NCI-H2227 (cell line): ENCODE data around the gene BPIFA2.
"Not testable (repeated sequence)": the region's sequence is repeated elsewhere in the genome, so short reads cannot be mapped to it uniquely, and the experiment has no call there.

ENCODE experiments used
- DNase-seq: peaks from one replicate; lab custom pipeline; 2025; ENCODE audit not compliant: unreplicated experiment; lab: John Stamatoyannopoulos, UW

Gene BPIFA2

GRCh38 chr20:33167859-33168258 is at the start of gene BPIFA2:
TSS of gene BPIFA2 (plus strand) at chr20:33168159. CDS start at chr20:33169146, 987 bp downstream.
- DNase-seq, result no peak

GRCh38 chr20:33119725-33120720 is 47.9 kb upstream of the BPIFA2 start:
- no peak for DNase-seq

GRCh38 chr20:33120934-33121333 is 47.0 kb upstream of the BPIFA2 start:
- DNase-seq, result no peak

- not testable (repeated sequence) for DNase-seq
These were observed 45.7 kb upstream of the BPIFA2 start for GRCh38 chr20:33122297-33122696.

- no peak for DNase-seq
These were observed 43.7 kb upstream of the BPIFA2 start for GRCh38 chr20:33124261-33124660.

- no peak for DNase-seq
These were observed 43.0 kb upstream of the BPIFA2 start for GRCh38 chr20:33124994-33125393.

- DNase-seq, result no peak
These were observed 42.0 kb upstream of the BPIFA2 start for GRCh38 chr20:33125983-33126382.

- DNase-seq, result no peak
These were observed 40.4 kb upstream of the BPIFA2 start for GRCh38 chr20:33127422-33128097.

- no peak for DNase-seq
These were observed 37.3 kb upstream of the BPIFA2 start for GRCh38 chr20:33130568-33131061.

- DNase-seq, result no peak
These were observed 35.9 kb upstream of the BPIFA2 start for GRCh38 chr20:33131949-33132473.

- no peak for DNase-seq
These were observed 35.2 kb upstream of the BPIFA2 start for GRCh38 chr20:33132513-33133372.

GRCh38 chr20:33133373-33133941 is 34.5 kb upstream of the BPIFA2 start:
- DNase-seq, result no peak

GRCh38 chr20:33137195-33137594 is 30.8 kb upstream of the BPIFA2 start:
- no peak for DNase-seq

- no peak for DNase-seq
These were observed 28.5 kb upstream of the BPIFA2 start for GRCh38 chr20:33139467-33139866.

GRCh38 chr20:33145521-33145920 is 22.4 kb upstream of the BPIFA2 start:
- no peak for DNase-seq

- DNase-seq, result no peak
These were observed 20.7 kb upstream of the BPIFA2 start for GRCh38 chr20:33147299-33147698.

GRCh38 chr20:33148040-33148439 is 19.9 kb upstream of the BPIFA2 start:
- no peak for DNase-seq

GRCh38 chr20:33154252-33154651 is 13.7 kb upstream of the BPIFA2 start:
- DNase-seq, result no peak

- no peak for DNase-seq
These were observed 9.1 kb upstream of the BPIFA2 start for GRCh38 chr20:33158637-33159385.

GRCh38 chr20:33159713-33160112 is 8.2 kb upstream of the BPIFA2 start:
- no peak for DNase-seq
